Neuronal stem cell (in vitro differentiated cells): ENCODE results near the gene KRT2.
A peak's percentile ranks its signal among the peaks of the same experiment; 100 is the strongest.

Experiments
- DNase-seq: peaks from one replicate; pipeline ENCODE4 v3.0.0-alpha.2; 2013; ENCODE audit warnings: low spot score
- H2AFZ ChIP-seq: one replicate; pipeline ENCODE4 v1.6.1; 2013; ENCODE audit warnings: mild to moderate bottlenecking, low read length, inconsistent platforms
- H2AK5ac ChIP-seq: 2 replicates; pipeline ENCODE4 v1.6.1; 2013; ENCODE audit warnings: low read depth, mild to moderate bottlenecking, inconsistent platforms, low read length, moderate library complexity, mixed read lengths
- H2BK120ac ChIP-seq: 2 replicates; pipeline ENCODE4 v1.6.1; 2013; ENCODE audit warnings: low read depth, mild to moderate bottlenecking, inconsistent platforms, low read length, moderate library complexity, mixed read lengths
- H2BK12ac ChIP-seq: one replicate; pipeline ENCODE4 v1.6.1; 2013; ENCODE audit warnings: low read length, inconsistent platforms
- H2BK15ac ChIP-seq: 2 replicates; pipeline ENCODE4 v1.6.1; 2013; ENCODE audit warnings: mild to moderate bottlenecking, low read length, inconsistent platforms, mixed read lengths
- H2BK5ac ChIP-seq: one replicate; pipeline ENCODE4 v1.6.1; 2013; ENCODE audit warnings: inconsistent platforms, mild to moderate bottlenecking, low read length, moderate library complexity
- H3K14ac ChIP-seq: one replicate; pipeline ENCODE4 v1.6.1; 2013; ENCODE audit warnings: low read length, inconsistent platforms
- H3K18ac ChIP-seq: 2 replicates; pipeline ENCODE4 v1.6.1; 2013; ENCODE audit warnings: low read length, inconsistent platforms
- H3K23ac ChIP-seq: 2 replicates; pipeline ENCODE4 v1.6.1; 2013; ENCODE audit warnings: low read depth, mild to moderate bottlenecking, mixed read lengths, low read length, inconsistent platforms; ENCODE audit not compliant: poor library complexity
- H3K27ac ChIP-seq: replicated peaks from 3 replicates; pipeline ENCODE4 v1.5.1; 2013; ENCODE audit warnings: low read length, inconsistent platforms
- H3K27me3 ChIP-seq, 3 experiments: 2 replicates each; pipeline ENCODE4 v1.6.1; 2013; ENCODE audit warnings: low read length in 3 of 3, mild to moderate bottlenecking in 2 of 3, inconsistent platforms in 1 of 3, low read depth in 1 of 3, mixed read lengths in 1 of 3, moderate library complexity in 1 of 3; ENCODE audit not compliant: control insufficient read depth in 3 of 3, insufficient read depth in 3 of 3
- H3K36me3 ChIP-seq, 2 donors: replicated peaks in 1 of 2; 2 replicates each; pipeline ENCODE4 v1.6.1; 2013; ENCODE audit warnings: low read length in 2 of 2; ENCODE audit not compliant: control insufficient read depth in 2 of 2, insufficient read depth in 2 of 2
- H3K4ac ChIP-seq: 2 replicates; pipeline ENCODE4 v1.6.1; 2013; ENCODE audit warnings: inconsistent platforms, mild to moderate bottlenecking, low read length, moderate library complexity
- H3K4me1 ChIP-seq, 2 donors: 1 replicate in 1 of 2; 2 replicates in 1 of 2; pipeline ENCODE4 v1.6.1; 2013; ENCODE audit warnings: low read length in 2 of 2, low read depth in 1 of 2; ENCODE audit not compliant: control insufficient read depth in 2 of 2, insufficient read depth in 1 of 2
- H3K4me2 ChIP-seq: one replicate; pipeline ENCODE4 v1.6.1; 2013; ENCODE audit warnings: mild to moderate bottlenecking, low read length, inconsistent platforms; ENCODE audit not compliant: insufficient read depth, poor library complexity, severe bottlenecking
- H3K4me3 ChIP-seq, 2 donors: 2 replicates each; pipeline ENCODE4 v1.5.1; 2013; ENCODE audit warnings: low read length in 2 of 2, mild to moderate bottlenecking in 2 of 2, inconsistent platforms in 1 of 2, moderate library complexity in 1 of 2
- H3K79me1 ChIP-seq: one replicate; pipeline ENCODE4 v1.6.1; 2013; ENCODE audit warnings: low read depth, mild to moderate bottlenecking, inconsistent platforms, low read length, moderate library complexity
- H3K9ac ChIP-seq: one replicate; pipeline ENCODE4 v1.6.1; 2013; ENCODE audit warnings: mild to moderate bottlenecking, low read depth, low read length, inconsistent platforms; ENCODE audit not compliant: poor library complexity
- H3K9me3 ChIP-seq, 2 donors: replicated peaks in 1 of 2; 2 replicates each; pipeline versions ENCODE3 to v1.6.1; 2013; ENCODE audit warnings: low read length in 2 of 2, mild to moderate bottlenecking in 2 of 2, inconsistent platforms in 1 of 2, low read depth in 1 of 2, mixed read lengths in 1 of 2, moderate library complexity in 1 of 2; ENCODE audit not compliant: control insufficient read depth in 2 of 2, insufficient read depth in 1 of 2
- H4K8ac ChIP-seq: one replicate; pipeline ENCODE4 v1.6.1; 2013; ENCODE audit warnings: low read depth, mild to moderate bottlenecking, inconsistent platforms, low read length, moderate library complexity
- H4K91ac ChIP-seq: one replicate; pipeline ENCODE4 v1.6.1; 2013; ENCODE audit warnings: low read length, low read depth, mild to moderate bottlenecking, inconsistent platforms; ENCODE audit not compliant: poor library complexity
- WGBS, 2 donors: extraction: QIAGEN DNeasy Blood & Tissue Kit; methylation state at CpG; one replicate each; pipeline ENCODE4 v1.1.7; 2013; ENCODE audit warnings: missing lambda C conversion rate in 2 of 2, mixed read lengths in 1 of 2; ENCODE audit not compliant: insufficient read length in 2 of 2, insufficient replicate concordance in 1 of 2; ENCODE audit errors: extremely low coverage in 2 of 2; 5-methylcytosine and 5-hydroxymethylcytosine counted together

The KRT2 gene

DNA sequence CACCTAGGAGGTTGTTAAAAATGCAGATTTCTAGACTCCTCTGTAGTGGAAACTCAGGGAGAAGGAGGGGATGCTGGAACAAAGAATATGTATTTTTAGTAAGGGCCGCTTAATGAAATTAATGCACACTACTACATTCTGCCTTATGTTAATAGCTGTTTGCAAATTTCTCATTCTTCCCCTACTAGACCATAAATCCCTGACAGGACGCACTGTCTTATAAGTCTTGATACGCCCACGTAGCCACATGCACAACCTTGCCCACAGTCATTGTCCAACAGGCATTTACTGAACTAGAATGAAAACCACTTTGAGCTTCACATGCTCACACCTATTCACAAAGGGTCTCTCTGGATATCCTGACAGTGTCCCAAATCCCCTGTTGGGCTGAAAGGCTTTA lies 10.5 kb downstream of the KRT2 start:
- Histone ChIP-seq H3K4ac (no peak overlapping the region), H3K27me3 (peaks cover 0 to 14% (median 0%) of the 10 kb centered on the region in 3 experiments), H2BK120ac (no peak overlapping the region), H4K91ac (no peak overlapping the region), H3K9me3 (no peaks in the 10 kb centered on the region), H2AFZ (no peak overlapping the region), H3K4me3 (no peak overlapping the region), H3K27ac (no peak overlapping the region), H3K79me1 (no peaks in the 10 kb centered on the region), H3K36me3 (no peaks in the 10 kb centered on the region), H3K4me2 (no peak overlapping the region), H2BK5ac (no peak overlapping the region), H3K23ac (no peak overlapping the region), H2AK5ac (no peak overlapping the region), H3K9ac (no peak overlapping the region), H3K4me1 (peaks cover 0 to 5% of the 10 kb centered on the region in 2 donors), H3K14ac (no peak overlapping the region), H3K18ac (no peak overlapping the region), H2BK15ac (no peak overlapping the region), H4K8ac (no peak overlapping the region), H2BK12ac (no peak overlapping the region)
- no CpG with 5 or more reads among the region's 4 CpGs for WGBS, 2 donors
- DNase-seq, result no peak

DNA sequence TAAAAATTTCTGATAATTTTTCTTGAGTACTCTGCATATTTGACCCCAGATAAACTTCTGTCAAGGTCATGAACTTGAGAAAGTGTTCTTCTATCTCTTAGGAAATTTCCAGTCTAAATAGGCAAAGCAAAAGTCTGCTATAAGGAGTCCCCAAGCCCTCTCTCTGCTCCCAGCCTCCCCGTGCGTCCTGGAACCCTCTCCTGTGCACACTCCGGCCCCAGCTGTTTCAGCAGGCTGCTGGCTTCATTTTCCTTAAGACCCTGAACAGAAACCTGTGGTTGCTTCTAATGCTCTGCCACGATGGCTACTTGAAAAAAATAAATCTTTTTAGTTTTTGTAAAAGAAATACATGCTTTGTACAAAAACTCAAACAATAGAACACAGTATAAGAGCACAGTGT lies 14.7 kb downstream of the KRT2 start:
- H3K9me3 ChIP-seq, result no peaks in the 10 kb centered on the region
- H2BK15ac ChIP-seq, result no peak overlapping the region
- no peak overlapping the region for H2AFZ ChIP-seq
- no peak overlapping the region for H3K4me2 ChIP-seq
- H3K23ac ChIP-seq, result no peak overlapping the region
- H3K4me1 ChIP-seq, result peaks cover 0 to 4% of the 10 kb centered on the region in 2 donors
- H2BK120ac ChIP-seq, result no peak overlapping the region
- no peak overlapping the region for H3K4ac ChIP-seq
- WGBS, 2 donors, result no CpG with 5 or more reads among the region's 4 CpGs
- H4K8ac ChIP-seq, result no peak overlapping the region
- H3K4me3 ChIP-seq, result no peak overlapping the region
- H3K18ac ChIP-seq, result no peak overlapping the region
- H3K36me3 ChIP-seq, result no peaks in the 10 kb centered on the region
- no peak overlapping the region for H3K9ac ChIP-seq
- peaks cover 0 to 10% (median 2%) of the 10 kb centered on the region in 3 experiments for H3K27me3 ChIP-seq
- no peak for DNase-seq
- no peak overlapping the region for H3K27ac ChIP-seq
- no peaks in the 10 kb centered on the region for H3K79me1 ChIP-seq
- H2AK5ac ChIP-seq, result no peak overlapping the region
- no peak overlapping the region for H2BK12ac ChIP-seq
- no peak overlapping the region for H3K14ac ChIP-seq
- H2BK5ac ChIP-seq, result no peak overlapping the region
- no peak overlapping the region for H4K91ac ChIP-seq

DNA sequence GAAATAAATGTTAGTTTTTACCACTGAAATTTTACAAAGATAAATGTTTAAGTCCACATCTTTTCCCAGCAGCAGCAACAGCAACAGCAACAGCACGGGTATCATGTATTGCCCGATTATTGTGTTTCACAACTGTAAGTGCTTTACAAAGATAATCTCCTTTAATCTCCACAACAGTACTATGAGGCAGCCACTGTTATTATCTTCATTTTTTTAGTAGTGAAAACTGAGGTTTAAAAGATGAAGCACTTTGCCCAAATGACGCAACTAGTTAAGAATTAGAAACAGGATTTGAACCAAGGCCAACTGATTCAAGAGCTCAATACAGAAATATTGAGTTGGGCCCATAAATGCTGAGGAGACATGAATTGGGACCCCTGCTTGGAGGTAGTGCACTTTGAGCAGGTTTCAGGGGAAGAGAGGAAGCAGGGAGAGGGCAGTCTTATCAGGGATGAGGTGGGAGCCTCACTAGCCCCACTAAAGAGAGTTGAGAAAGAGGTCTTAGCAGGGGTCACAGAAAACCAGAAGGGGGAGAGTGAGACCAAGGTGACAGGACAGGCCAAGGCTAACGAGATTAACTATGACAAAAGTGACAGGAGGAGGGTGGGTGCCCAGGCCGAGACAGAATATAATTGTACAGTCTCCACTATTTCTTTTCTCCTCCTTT lies 15.3 kb downstream of the KRT2 start:
- DNase-seq, result no peak
- H3K23ac ChIP-seq, result no peak overlapping the region
- H2BK120ac ChIP-seq, result no peak overlapping the region
- peaks cover 0 to 10% (median 2%) of the 10 kb centered on the region in 3 experiments for H3K27me3 ChIP-seq
- H3K4me3 ChIP-seq, result no peak overlapping the region
- no peaks in the 10 kb centered on the region for H3K36me3 ChIP-seq
- H3K18ac ChIP-seq, result no peak overlapping the region
- H3K9ac ChIP-seq, result no peak overlapping the region
- no peak overlapping the region for H2BK5ac ChIP-seq
- no peaks in the 10 kb centered on the region for H3K4me1 ChIP-seq
- no peak overlapping the region for H4K91ac ChIP-seq
- no peaks in the 10 kb centered on the region for H3K79me1 ChIP-seq
- no peak overlapping the region for H3K14ac ChIP-seq
- no peak overlapping the region for H2AFZ ChIP-seq
- no peak overlapping the region for H2BK15ac ChIP-seq
- no peak overlapping the region for H3K27ac ChIP-seq
- no peak overlapping the region for H4K8ac ChIP-seq
- no peak overlapping the region for H3K4ac ChIP-seq
- H3K4me2 ChIP-seq, result no peak overlapping the region
- no peak overlapping the region for H2BK12ac ChIP-seq
- H2AK5ac ChIP-seq, result no peak overlapping the region
- no CpG with 5 or more reads among the region's 5 CpGs for WGBS, 2 donors
- H3K9me3 ChIP-seq, result no peaks in the 10 kb centered on the region

DNA sequence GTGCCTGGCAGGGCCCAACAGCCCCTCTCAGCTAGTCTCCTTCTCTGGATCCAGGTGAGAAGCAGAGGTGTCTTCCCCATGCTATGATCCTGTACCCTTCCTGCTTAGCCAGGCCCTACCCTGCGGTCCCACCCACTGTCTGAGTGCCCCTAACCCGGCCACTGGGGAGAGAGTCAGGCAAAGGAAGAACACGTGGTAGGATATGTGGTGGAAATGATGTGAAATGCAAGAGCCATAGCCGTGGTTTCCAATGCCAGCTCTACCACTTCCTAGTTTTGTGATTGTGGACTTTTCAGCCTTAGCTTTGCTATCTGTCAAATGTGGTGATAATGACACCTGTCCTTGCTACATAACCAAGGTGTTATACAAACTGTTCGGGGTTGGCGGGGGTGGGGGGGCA lies 15.8 kb downstream of the KRT2 start:
- Histone ChIP-seq H3K36me3 (no peaks in the 10 kb centered on the region), H3K4me1 (no peaks in the 10 kb centered on the region), H3K4me3 (no peak overlapping the region), H3K23ac (no peak overlapping the region), H2BK12ac (no peak overlapping the region), H3K9ac (no peak overlapping the region), H3K4me2 (no peak overlapping the region), H3K79me1 (no peaks in the 10 kb centered on the region), H3K14ac (no peak overlapping the region), H3K27ac (no peak overlapping the region), H3K27me3 (peaks cover 0 to 10% (median 2%) of the 10 kb centered on the region in 3 experiments), H2BK15ac (no peak overlapping the region), H4K8ac (no peak overlapping the region), H2BK120ac (no peak overlapping the region), H2AFZ (no peak overlapping the region), H2AK5ac (peak overlapping the region; percentile 93), H2BK5ac (no peak overlapping the region), H4K91ac (no peak overlapping the region), H3K4ac (no peak overlapping the region), H3K18ac (peak overlapping the region; percentile 45), H3K9me3 (no peaks in the 10 kb centered on the region)
- no CpG with 5 or more reads among the region's 6 CpGs for WGBS, 2 donors
- no peak for DNase-seq
